ENCODE measurements around the gene SPATA9.
"Not testable (repeated sequence)": the region's sequence is repeated elsewhere in the genome, so short reads cannot be mapped to it uniquely, and the experiment has no call there.

The SPATA9 gene

DNA sequence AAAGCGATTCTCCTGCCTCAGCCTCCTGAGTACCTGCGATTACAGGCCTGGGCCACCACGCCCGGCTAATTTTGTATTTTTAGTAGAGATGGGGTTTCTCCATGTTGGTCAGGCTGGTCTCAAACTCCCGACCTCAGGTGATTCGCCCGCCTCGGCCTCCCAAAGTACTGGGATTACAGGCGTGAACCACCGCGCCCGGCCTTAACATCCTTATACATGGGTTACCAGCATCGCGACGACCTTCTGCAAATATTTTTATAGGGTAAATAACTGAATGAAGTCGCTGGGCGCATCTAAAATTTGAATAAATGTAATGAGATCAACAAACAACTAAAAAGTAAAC is 36.6 kb downstream of the SPATA9 start:
- not testable (repeated sequence) for DNase-seq (ENCODE audit: low read depth in 2 of 2)

DNA sequence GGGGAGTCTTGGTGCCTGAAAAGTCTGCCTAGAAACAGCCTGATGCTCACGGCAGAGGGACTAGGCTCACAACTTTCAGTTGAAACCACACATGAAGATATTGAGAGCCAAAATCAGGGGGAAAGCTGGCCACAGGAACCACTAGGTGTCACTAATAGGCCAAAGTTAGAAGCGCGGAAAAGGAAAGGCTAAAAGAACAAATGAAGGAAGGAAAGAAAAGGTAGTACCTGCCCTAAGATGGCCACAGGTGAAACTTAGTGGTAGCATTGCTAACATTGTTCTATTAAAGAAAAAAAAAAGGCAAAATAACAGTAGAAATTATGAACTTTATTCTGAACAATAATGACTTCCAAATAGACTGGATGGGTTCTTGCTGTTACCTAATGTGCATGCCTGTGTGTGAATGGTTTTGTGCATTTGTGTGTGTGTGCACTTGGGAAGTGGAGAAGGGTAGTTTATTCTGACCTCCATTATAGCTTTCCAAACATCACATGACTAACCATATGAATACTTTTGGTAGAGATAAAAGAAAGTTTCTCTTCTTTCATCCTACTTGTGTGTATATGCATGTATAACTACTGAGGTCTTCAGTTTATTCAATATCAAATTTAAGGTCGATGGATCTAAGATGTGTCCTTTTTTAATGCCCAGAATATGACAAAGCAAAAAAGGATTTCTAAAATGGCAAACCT is 38.3 kb downstream of the SPATA9 start:
- DNase-seq (ENCODE audit: low read depth in 2 of 2): peak in 1 of 2 donors; percentile 39

DNA sequence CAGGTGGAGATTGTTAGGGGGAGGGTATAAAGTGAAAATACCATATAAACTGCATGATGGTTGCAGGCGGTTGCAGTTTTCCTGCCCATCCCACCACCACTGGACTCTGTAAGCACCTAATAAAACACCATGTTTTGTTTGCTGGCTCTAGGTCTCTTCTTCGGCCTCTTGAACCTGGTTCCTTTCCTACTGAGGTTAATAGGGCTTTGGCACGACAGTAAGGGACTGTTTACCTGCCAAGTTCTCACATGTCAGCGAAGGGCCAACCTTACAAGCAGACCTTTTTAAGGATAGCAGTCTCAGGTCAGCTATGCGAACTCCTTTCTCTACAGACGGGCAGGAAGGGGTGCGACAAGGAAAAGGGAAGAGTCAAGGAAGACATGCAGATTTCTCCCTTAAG is 39.6 kb downstream of the SPATA9 start:
- no peak for DNase-seq (ENCODE audit: low read depth in 2 of 2)

DNA sequence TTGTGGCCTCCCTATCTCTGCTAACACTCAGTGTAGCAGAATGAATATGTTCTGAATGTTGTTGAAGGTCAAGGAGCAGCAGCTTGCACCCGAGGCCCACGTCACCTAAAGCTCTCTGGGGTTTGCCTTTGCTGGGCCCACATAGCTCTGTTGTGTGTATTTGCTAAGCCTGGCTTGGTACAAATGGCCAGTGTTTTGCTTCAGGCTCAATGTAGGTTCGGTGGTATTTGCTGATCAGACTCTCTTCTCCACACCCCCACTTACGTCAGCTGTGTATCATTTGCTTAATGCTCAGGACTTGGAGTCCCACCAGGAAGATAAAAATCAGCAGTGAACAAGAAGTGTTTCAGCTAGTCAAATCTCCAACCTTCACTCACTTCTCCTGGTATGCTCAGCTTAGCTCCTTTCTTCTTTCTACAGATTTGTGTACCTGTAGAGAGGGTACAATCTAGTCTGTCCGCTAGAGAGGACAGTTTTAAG is 41.0 kb downstream of the SPATA9 start:
- no peak for DNase-seq (ENCODE audit: low read depth in 2 of 2)

DNA sequence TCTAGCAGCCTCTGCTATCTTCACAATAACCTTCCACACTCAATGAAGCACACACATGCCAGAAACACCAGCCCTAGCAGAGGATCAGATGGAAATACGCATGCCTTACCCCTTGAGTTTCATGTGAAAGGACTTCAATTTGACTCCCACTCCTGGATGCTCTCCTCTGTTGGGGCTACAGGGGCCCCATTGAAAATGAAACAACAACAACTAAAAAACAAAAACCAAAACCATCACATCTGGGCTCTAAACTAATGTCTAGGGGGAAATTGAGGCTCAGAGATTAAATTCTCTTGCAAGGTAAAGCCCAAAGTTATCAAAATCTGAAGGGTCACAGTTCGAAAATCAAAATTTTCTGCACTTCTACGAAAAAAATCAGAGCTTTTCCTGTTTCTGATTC is 44.2 kb downstream of the SPATA9 start:
- no peak for DNase-seq (ENCODE audit: low read depth in 2 of 2)

DNA sequence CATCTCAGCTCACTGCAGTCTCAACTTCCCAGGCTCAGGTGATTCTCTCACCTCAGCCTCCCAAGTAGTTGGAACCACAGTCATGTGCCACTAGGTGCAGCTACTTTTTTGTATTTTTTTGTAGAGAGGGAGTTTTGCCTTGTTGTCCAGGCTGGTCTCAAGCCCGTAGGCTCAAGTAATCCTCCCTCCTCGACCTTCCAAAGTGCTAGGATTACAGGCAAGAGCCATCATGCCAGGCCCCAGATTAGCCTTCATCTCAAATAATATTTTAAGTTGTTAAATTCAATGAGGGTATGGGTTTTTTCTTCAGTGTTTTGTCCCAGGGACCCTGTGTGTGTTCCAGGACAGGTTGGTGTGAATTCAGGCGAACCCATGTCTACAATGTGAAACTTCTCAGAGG is 48.7 kb downstream of the SPATA9 start:
- DNase-seq (ENCODE audit: low read depth in 2 of 2): no peak

DNA sequence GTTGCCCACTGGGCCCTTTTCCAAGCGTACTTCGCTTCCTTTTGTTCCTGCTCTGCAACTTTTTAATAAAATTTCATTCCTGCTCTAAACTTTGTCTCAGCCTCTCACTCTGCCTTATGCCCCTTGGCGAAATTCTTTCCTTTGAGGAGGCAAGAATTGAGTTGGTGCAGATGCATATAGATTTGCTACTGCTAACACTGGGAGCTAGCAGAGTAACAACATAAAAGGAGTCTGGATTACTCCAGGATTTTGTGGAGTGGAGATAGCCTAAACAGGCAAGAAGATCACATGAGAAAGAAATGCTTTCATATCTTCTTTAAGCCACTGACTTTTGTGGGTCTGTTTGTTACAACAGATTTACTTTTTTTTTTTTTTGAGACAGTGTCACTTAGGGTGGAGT is 49.1 kb downstream of the SPATA9 start:
- DNase-seq (ENCODE audit: low read depth in 2 of 2): no peak

DNA sequence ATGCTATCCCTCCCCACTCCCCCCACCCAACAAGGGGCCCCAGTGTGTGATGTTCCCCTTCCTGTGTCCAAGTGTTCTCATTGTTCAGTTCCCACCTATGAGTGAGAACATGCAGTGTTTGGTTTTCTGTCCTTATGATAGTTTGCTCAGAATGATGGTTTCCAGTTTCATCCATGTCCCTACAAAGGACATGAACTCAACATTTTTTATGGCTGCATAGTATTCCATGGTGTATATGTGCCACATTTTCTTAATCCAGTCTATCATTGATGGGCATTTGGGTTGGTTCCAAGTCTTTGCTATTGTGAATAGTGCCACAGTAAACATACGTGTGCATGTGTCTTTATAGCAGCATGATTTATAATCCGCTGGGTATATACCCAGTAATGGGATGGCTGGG is 49.8 kb downstream of the SPATA9 start:
- DNase-seq (ENCODE audit: low read depth in 2 of 2): not testable (repeated sequence)

DNA sequence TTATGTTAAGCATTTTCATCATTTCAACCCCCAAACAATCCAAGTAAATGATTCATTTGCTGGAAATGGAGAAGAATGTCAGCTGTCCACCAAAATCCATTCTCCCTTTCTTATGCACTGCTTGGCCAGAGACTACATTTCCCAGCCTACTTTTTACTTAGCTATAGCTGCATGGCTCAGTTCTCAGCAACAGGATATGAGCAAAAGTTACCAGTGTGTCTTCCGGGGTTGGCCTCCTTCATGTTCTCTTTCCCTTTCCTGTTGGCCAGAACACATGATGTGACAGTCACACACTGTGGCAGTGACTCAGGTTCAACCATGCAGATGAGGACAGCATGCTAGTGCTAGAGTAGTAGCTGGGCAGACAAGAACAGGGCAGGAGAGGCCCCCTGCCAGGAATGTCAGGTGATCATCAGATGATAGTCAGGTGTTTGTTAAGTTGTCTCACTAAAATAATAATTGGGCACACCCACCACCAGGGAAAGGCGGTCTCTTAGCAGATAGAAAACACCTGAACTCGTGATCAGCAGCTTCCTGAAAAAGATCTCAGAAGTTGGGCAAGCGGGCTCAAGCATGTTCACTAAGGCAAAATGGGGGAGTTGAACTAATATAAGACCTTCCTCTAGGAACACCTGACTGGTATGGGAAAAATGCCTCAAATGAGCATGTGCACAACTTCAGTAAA is 50.7 kb downstream of the SPATA9 start:
- DNase-seq (ENCODE audit: low read depth in 2 of 2): peak; percentile 38 to 69

DNA sequence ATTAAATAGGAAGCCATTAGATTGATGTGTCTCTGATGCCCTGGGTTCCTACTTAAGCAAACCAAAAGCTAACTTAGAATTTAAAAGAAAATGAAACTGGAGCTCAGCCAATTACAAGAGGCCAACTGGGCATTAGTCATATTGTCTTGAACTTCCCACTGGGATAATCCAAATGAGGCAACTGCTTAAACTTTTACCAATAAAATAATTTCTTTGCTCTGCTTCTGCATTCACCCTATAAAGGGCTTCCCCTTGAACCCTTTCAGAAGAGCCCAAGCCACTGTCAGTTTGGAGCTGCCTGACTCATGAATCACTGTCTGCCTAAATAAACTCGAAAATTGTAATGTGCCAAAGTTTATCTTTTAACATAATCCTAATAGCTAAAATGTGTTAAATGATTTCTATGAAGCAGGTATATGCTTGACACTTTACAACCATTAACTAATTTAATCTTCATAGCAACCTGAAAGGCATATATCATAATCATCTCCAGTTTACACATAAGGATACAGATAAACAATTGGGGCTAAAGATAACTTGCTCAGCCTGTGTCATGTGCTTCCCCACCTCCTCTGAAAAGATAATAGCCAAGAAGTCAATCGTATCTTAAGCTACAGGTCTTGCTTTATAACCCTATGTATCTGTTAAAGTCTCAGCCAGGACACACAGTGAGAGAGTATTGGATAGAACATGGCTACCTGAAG is 51.4 kb downstream of the SPATA9 start:
- no peak for DNase-seq (ENCODE audit: low read depth in 2 of 2)

DNA sequence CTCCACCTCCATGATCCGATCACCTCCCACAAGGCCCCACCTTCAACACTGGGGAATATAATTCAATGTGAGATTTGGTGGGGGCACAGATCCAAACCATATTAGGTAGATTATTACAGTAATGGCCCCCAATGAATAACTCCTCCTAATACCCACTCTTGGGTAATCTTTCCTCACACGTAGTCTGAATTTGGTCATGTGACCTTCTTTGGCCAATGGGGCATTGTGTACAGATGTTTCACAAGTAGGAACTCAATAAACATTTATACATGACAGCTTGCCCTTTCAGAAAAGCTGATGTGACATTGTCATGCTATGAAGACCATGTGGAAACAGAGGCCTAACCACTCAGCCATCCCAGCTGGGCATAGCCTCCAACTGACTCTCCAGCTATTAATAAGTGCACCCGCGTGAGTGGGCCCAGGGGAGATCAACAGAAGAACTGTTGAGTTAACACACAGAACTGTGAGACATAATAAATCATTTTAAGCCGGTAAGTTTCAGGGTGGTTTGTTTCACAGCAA is 52.3 kb downstream of the SPATA9 start:
- no peak for DNase-seq (ENCODE audit: low read depth in 2 of 2)

DNA sequence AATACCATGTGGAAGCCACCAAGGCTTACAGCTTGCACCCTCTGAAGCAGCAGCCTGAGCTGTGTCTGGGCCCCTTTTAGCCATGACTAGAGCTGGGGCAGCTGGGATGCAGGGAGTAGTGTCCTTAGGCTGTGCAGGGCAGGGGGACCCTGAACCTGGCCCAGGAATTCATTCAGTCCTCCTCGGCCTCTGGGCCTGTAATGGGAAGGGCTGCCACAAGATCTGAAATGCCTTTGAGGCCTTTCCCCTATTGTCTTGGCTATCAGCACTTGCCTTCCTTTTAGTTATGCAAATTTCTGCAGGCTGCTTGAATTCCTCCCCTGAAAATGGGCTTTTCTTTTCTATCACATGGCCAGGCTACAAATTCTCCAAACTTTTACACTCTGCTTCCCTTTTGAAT is 53.9 kb downstream of the SPATA9 start:
- DNase-seq (ENCODE audit: low read depth in 2 of 2): no peak

DNA sequence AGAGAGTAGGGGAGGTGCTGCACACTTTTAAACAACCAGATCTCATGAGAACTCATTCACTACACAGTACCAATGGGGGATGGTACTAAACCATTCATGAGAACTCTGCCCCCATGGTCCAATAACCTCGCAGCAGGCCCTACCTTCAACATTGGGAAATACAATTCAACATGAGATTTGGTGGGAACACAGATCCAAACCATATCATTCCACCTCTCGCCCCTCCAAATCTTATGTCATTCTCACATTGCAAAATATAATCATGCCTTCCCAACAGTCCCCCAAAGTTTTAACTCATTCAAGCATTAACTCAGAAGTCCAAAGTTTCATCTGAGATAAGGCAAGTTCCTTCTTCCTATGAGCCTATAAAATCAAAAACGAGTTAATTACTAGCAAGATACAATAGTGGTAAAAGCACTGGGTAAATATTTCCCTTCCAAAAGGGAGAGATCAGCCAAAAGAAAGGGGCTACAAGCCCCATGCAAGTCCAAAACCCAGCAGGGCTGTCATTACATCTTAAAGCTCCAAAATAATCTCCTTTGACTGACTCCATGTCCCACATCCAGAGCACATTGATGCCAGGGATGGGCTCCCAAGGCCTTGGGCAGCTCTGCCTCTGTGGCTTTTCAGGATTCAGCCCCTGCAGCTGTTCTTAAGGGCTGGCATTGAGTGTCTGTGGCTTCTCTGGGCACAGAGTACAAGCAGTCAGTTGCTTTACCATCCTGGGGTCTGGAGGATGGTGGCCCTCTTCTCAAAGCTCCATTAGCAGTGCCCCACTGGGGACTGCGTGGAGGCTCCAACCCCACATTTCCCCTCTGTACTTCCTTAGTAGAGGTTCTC is 54.6 kb downstream of the SPATA9 start:
- DNase-seq (ENCODE audit: low read depth in 2 of 2): no peak

DNA sequence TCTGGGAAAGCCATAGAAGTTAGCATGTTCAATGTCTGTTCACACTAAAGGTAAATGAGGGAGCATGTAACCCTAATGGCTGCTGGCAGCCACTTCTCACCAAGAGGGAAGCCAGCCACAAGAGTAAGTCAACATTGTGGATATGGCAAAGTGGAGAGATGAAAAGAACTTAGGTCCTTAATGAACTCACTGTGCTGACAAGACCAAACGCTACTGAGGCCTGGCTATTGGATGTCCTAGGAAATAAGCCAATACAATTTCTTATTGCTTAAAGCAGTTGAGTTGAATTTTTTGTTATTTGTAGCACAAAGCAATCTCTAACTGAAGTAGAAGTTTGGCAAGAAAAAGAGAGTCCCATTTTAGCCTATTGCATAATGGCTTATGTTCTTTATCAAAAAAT is 56.1 kb downstream of the SPATA9 start:
- DNase-seq (ENCODE audit: low read depth in 2 of 2): no peak

DNA sequence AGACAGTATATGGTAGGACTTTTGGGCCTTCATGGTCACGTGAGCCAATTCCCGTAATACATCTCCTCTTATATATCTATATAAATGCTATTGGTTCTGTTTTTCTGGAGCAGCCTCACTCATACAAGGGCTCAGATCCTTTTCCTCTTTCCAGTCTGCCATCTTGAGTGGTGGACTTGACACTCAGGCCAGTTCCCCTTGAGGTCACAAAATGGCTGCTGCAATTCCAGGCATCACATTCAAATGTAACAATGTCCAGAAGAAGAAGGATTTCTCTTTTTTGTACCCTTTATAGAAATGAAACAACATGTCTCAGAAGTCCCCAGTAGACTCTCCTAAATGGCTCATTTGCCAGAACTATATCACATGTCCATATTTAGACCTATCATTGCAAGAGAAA is 58.4 kb downstream of the SPATA9 start:
- DNase-seq (ENCODE audit: low read depth in 2 of 2): no peak

DNA sequence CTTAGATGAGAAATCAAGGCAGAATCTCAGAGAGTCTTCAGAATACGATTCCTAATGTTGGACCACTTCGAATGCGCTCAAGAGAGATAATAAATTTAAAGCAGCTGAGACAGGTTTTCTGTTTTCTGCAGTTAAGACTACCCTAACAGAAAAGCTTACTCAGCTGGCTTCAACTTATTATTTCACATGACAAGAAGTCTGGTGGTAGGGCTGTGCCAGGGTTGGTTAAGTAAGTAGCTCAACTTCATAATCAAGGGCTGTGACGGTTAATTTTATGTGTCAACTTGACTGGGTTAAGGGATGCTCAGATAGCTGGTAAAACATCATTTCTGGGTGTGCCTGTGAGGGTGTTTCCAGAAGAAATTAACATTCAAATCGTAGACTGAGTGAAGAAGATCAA is 59.1 kb downstream of the SPATA9 start:
- no peak for DNase-seq (ENCODE audit: low read depth in 2 of 2)

DNA sequence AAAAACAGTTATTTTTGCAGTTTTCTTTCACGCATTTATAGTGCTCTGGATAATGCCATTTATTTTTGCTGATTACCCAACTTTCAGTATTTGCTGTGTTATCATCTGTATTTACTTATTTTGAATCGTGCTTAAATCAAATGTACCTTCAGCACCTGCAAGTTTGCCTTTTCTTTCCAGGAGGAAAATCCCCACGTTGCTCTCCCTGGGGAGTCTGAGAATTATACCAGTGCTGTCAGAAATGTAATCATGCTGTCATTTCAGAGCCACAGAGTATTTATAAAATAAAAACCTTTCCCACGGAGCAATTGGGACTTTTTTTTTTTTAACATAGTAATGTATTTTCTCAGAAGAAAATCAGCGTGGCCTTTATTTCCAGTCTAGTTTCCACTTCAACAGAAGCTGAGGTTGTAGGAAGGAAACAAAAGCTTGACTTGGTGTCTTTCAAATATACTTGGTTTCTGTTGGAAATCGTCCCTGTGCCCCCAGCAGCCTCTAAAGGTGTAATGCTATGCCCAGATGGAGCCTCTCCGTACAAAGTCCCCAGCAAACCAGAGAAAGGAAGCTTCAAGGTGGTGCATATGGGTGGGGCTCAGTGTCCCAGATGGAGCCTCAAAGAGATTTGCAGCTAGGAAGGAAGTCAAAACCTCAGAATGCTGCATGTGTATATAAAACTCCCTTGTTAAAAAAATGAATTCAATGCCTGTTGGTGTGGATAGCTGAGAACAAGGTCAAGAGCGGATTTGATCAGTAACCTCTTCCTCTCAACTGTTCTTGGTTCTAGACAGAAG is 60.8 kb downstream of the SPATA9 start:
- DNase-seq (ENCODE audit: low read depth in 2 of 2): no peak

DNA sequence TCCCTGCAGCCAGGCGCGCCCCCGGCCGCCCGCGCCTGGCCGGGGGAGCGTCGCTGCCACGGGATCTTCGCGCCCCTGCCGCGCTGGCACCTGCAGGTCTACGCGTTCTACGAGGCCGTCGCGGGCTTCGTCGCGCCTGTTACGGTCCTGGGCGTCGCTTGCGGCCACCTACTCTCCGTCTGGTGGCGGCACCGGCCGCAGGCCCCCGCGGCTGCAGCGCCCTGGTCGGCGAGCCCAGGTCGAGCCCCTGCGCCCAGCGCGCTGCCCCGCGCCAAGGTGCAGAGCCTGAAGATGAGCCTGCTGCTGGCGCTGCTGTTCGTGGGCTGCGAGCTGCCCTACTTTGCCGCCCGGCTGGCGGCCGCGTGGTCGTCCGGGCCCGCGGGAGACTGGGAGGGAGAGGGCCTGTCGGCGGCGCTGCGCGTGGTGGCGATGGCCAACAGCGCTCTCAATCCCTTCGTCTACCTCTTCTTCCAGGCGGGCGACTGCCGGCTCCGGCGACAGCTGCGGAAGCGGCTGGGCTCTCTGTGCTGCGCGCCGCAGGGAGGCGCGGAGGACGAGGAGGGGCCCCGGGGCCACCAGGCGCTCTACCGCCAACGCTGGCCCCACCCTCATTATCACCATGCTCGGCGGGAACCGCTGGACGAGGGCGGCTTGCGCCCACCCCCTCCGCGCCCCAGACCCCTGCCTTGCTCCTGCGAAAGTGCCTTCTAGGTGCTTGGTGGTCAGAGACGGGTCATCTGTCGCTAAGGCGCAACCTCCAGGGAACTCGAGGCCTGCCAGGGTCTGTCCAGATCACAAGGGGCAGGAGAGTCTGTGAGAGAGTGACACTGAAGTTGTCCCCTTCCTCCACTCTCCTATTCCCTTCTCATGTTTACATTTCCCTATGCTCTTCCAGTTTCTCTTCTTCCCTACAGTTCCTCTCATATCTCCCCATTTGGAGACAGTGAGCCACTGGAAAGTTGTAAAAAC is 61.6 kb downstream of the SPATA9 start:
- DNase-seq (ENCODE audit: low read depth in 2 of 2): peak; percentile 32 to 37

DNA sequence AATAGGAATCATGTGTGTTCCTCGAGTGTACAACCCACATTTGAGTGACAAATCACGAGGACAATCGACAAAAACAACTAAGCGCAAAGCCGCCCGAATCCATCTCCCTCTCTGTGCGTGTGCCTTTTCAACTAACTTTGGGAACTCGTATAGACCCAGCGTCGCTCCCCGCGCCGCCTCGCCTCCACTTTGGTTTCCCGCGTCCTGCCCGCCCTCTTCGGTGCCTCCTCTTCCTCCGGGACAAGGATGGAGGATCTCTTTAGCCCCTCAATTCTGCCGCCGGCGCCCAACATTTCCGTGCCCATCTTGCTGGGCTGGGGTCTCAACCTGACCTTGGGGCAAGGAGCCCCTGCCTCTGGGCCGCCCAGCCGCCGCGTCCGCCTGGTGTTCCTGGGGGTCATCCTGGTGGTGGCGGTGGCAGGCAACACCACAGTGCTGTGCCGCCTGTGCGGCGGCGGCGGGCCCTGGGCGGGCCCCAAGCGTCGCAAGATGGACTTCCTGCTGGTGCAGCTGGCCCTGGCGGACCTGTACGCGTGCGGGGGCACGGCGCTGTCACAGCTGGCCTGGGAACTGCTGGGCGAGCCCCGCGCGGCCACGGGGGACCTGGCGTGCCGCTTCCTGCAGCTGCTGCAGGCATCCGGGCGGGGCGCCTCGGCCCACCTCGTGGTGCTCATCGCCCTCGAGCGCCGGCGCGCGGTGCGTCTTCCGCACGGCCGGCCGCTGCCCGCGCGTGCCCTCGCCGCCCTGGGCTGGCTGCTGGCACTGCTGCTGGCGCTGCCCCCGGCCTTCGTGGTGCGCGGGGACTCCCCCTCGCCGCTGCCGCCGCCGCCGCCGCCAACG is 62.5 kb downstream of the SPATA9 start, which contains the start of gene GPR150:
GPR150 (plus strand) TSS at position 58 of the 840 bp plus-strand sequence; CDS start at position 247, 189 bp downstream.
- peak; percentile 43 to 56 for DNase-seq (ENCODE audit: low read depth in 2 of 2)
